Muscle of leg (tissue), 11 donors: ENCODE data around the gene B2M. TPM values are rescaled to one million over a fixed set of nuclear protein-coding genes. Genes with fewer than 3 reads are reported as not detected.
"Not testable (repeated sequence)": the region's sequence is repeated elsewhere in the genome, so short reads cannot be mapped to it uniquely, and the experiment has no call there.

Experiments
- DNase-seq: peaks from one replicate; pipeline ENCODE4 v3.0.0; 2013
- H3K27ac ChIP-seq: one replicate; pipeline ENCODE4 v1.5.1; 2013; ENCODE audit warnings: mild to moderate bottlenecking, low read length, control low read depth
- H3K27me3 ChIP-seq: one replicate; pipeline ENCODE4 v1.6.1; 2013; ENCODE audit warnings: low read length; ENCODE audit not compliant: control insufficient read depth, insufficient read depth
- H3K36me3 ChIP-seq: one replicate; pipeline ENCODE4 v1.6.1; 2013; ENCODE audit warnings: low read length; ENCODE audit not compliant: control insufficient read depth, insufficient read depth
- H3K4me1 ChIP-seq: one replicate; pipeline ENCODE4 v1.6.1; 2013; ENCODE audit warnings: low read length; ENCODE audit not compliant: control insufficient read depth, insufficient read depth
- H3K4me3 ChIP-seq: one replicate; pipeline ENCODE4 v1.5.1; 2013; ENCODE audit warnings: low read length, control low read depth
- H3K9me3 ChIP-seq: replicated peaks from 2 replicates; pipeline ENCODE4 v1.6.1; 2013; ENCODE audit warnings: low read depth, low read length; ENCODE audit not compliant: control insufficient read depth
- WGBS: methylation state at CpG from one replicate; pipeline ENCODE4 v1.1.5; 2013; ENCODE audit warnings: missing lambda C conversion rate; ENCODE audit not compliant: insufficient coverage; 5-methylcytosine and 5-hydroxymethylcytosine counted together
- polyA plus RNA-seq, 8 donors: library from polyadenylated mRNA; unstranded; fragments of 120-200 nt; gene quantifications; one replicate each; pipeline versions ENCODE4 v1.2.1 to v1.2.3, GENCODE V29; 2013; ENCODE audit warnings: inconsistent platforms in 1 of 8, low replicate concordance in 1 of 8; ENCODE audit not compliant: insufficient read length in 8 of 8, insufficient read depth in 1 of 8
- total RNA-seq: library from RNA; stranded (reverse); fragments of 120-200 nt; gene quantifications from one replicate; pipeline ENCODE4 v1.2.4, GENCODE V29; 2013

Gene B2M
- total and polyA plus RNA-seq, 9 donors: 469 to 834 (median 655) TPM

DNA sequence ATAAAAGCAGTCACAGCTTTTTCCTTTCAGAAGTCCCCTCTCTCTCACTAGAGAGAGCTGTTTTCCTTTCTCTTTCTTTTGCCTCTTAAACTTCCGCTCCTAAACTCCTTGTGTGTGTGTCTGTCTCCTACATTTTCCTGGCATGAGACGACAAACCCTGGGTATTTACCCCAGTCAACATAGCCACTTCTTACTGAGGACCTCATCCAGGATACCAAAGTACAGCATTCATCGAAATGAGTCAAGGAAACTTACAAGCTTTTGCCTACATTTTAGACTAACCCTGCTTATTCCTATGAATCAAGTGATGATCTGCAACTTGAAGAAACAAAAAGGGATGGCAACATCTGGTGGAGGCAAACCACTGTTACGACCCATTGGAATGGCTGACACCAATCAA is 16.9 kb upstream of the B2M start:
- Histone ChIP-seq H3K27ac (no peak overlapping the region), H3K4me1 (no peaks in the 10 kb centered on the region), H3K4me3 (no peak overlapping the region), H3K27me3 (no peaks in the 10 kb centered on the region), H3K9me3 (no peaks in the 10 kb centered on the region), H3K36me3 (no peaks in the 10 kb centered on the region)
- 84% methylated on average over 3 of the region's 4 CpGs for WGBS
- DNase-seq: no peak

DNA sequence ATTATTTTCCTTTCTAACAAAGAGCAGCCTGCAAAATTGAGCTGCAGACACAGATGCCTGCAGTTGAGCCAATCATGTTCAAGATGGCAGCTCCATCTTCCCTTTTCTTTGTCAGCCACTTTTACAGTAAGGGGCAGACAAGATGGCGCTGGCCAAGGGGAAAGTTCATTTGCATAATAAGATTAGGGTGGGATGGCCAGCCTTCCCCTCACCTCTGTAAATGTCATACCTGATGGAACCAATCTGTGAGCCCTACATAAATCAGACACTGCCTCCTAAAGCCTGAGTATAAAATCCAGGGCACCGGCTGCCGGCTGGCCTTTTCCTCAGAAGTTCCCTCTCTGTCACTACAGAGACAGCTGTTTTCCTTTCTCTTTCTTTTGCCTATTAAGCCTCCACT is 16.0 kb upstream of the B2M start:
- Histone ChIP-seq H3K4me3 (no peak overlapping the region), H3K27ac (no peak overlapping the region), H3K4me1 (no peaks in the 10 kb centered on the region), H3K27me3 (no peaks in the 10 kb centered on the region), H3K36me3 (no peaks in the 10 kb centered on the region), H3K9me3 (no peaks in the 10 kb centered on the region)
- DNase-seq: no peak
- no CpG with 5 or more reads among the region's 3 CpGs for WGBS

DNA sequence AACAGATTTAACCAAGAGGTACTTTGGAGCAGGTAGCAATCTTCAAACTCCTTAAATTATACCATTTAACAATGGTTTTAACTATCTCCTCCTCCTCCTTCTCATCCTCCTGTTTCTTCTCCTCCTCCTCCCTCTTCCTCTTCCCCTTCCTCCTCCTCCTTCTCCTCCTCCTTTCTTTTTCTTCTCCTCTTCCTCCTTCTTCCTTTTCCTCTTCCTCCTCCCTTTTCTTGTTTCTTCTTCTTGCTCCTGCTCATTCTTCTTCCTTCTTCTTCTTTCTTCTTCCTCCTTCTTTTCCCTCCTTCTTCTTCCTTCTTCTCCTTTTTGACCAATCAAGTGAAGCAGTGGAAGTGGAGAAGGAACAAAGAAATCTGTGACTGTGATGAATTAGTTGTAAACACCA is 14.3 kb upstream of the B2M start:
- no peak overlapping the region for H3K27ac ChIP-seq
- DNase-seq: no peak
- no peak overlapping the region for H3K4me3 ChIP-seq
- no peaks in the 10 kb centered on the region for H3K9me3 ChIP-seq
- H3K4me1 ChIP-seq: no peaks in the 10 kb centered on the region
- no peaks in the 10 kb centered on the region for H3K36me3 ChIP-seq
- no peaks in the 10 kb centered on the region for H3K27me3 ChIP-seq

DNA sequence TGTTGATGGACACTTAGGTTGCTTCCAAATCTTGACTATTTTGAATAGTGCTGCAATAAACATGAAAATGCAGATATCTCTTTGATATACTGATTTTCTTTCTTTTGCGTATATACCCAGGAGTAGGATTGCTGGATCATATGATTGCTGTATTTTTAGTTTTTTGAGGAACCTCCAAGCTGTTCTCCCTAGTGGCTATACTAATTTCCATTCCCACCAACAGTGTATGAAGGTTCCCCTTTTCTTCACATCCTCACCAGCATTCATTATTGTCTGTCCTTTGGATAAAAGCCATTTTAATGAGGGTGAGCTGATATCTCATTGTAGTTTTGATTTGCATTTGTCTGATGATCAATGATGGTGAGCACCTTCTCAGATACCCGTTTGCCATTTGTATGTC is 12.7 kb upstream of the B2M start:
- Histone ChIP-seq H3K4me3 (no peak overlapping the region), H3K27me3 (no peaks in the 10 kb centered on the region), H3K36me3 (no peaks in the 10 kb centered on the region), H3K27ac (no peak overlapping the region), H3K9me3 (no peaks in the 10 kb centered on the region), H3K4me1 (no peaks in the 10 kb centered on the region)
- no CpG with 5 or more reads among the region's 2 CpGs for WGBS
- DNase-seq: peak; percentile 42

DNA sequence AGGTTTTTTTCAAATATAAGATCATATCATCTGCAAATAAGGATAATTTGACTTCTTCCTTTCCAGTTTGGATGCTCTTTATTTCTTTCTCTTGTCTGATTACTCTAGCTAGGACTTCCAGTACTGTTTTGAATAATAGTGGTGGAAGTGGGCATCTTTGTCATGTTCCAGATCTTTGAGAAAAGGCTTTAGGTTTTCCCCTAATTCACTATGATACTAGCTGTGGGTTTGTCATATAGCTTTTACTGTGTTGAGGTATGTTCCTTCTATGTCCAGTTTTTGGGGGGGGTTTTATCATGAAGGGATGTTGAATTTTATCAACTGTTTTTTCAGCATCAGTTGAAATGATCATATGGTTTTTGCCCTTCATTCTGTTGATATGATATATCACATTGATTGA is 10.6 kb upstream of the B2M start:
- not testable (repeated sequence) for H3K4me1 ChIP-seq, H3K9me3 ChIP-seq, H3K36me3 ChIP-seq, H3K4me3 ChIP-seq, H3K27ac ChIP-seq, H3K27me3 ChIP-seq, DNase-seq

DNA sequence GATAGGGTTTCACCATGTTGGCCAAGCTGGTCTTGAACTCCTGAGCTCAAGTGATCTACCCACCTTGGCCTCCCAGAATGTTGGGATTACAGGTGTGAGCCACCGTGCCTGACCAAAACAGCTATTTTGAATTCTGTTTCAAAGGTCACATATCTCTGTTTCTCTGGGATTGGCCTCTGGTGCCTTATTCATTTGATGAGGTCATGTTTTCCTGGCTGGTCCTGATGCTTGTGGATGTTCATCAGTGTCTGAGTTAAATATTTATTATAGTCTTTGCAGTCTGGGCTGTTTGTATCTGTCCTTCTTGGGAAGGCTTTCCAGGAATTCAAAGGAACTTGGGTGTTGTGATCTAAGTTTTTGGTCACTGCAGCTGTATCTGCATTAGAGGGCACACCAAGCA is 5.3 kb upstream of the B2M start:
- Histone ChIP-seq H3K27ac (no peak overlapping the region), H3K9me3 (no peaks in the 10 kb centered on the region), H3K4me1 (peaks cover 3% of the 10 kb centered on the region), H3K4me3 (no peak overlapping the region), H3K27me3 (no peaks in the 10 kb centered on the region), H3K36me3 (no peaks in the 10 kb centered on the region)
- no peak for DNase-seq
- WGBS: 86% methylated on average over 1 of the region's 1 CpG

DNA sequence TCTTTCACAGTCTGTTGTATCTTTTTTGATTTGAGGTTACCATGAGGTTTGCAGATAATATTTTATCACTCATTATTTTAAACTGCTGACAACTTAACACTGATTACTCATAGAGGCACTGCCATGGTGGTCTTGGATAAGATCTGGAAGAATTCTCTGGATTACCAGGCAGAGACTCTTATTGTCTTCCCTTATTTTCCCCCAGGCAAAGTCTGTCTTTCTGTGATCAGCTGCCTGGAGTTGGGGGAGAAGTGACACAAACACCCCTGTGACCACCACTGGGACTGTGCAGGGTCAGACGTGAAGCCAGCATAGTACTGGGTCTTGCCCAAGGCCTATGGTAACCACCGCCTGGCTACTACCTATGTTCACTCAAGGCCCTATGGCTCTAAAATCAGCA is 4.9 kb upstream of the B2M start:
- Histone ChIP-seq H3K27ac (no peak overlapping the region), H3K27me3 (no peaks in the 10 kb centered on the region), H3K36me3 (no peaks in the 10 kb centered on the region), H3K9me3 (no peaks in the 10 kb centered on the region), H3K4me3 (no peak overlapping the region), H3K4me1 (peaks cover 3% of the 10 kb centered on the region)
- DNase-seq: no peak
- no CpG with 5 or more reads among the region's 2 CpGs for WGBS

DNA sequence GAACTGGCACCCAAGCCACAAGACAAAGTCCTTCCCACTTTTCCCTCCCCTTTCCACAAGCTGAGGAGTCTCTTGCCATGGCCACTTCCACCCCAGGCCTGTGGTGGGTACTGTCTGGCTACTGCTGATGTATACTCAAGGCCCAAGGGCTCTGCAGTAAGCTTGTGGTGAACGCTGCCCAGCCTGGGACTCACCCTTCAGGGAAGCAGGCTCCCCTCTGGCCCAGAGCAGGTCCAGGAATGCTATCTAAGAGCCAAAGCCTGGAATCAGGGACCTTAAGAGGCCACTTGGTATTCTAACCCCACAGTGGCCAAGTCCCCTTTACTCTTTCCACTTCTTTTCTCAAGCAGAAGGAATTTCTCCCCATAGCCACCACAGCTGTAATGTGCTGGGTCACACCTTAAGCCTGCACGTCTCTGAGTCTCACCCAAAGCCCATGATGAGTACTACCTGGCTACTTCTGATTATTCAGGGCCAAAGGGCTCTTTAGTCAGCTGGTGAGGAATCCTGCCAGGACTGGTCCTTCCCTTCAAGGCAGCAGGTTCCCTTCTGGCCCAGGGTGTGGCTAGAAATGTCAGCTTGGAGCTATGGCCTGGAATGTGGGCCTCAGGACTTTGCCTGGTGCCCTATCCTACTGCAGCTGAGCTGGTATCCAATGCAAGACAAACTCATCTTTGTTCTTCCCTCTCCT is 4.2 kb upstream of the B2M start:
- H3K27ac ChIP-seq: no peak overlapping the region
- DNase-seq: no peak
- WGBS: 83% methylated on average over 2 of the region's 2 CpGs
- H3K4me3 ChIP-seq: no peak overlapping the region
- peaks cover 3% of the 10 kb centered on the region for H3K4me1 ChIP-seq
- no peaks in the 10 kb centered on the region for H3K9me3 ChIP-seq
- H3K27me3 ChIP-seq: no peaks in the 10 kb centered on the region
- no peaks in the 10 kb centered on the region for H3K36me3 ChIP-seq

DNA sequence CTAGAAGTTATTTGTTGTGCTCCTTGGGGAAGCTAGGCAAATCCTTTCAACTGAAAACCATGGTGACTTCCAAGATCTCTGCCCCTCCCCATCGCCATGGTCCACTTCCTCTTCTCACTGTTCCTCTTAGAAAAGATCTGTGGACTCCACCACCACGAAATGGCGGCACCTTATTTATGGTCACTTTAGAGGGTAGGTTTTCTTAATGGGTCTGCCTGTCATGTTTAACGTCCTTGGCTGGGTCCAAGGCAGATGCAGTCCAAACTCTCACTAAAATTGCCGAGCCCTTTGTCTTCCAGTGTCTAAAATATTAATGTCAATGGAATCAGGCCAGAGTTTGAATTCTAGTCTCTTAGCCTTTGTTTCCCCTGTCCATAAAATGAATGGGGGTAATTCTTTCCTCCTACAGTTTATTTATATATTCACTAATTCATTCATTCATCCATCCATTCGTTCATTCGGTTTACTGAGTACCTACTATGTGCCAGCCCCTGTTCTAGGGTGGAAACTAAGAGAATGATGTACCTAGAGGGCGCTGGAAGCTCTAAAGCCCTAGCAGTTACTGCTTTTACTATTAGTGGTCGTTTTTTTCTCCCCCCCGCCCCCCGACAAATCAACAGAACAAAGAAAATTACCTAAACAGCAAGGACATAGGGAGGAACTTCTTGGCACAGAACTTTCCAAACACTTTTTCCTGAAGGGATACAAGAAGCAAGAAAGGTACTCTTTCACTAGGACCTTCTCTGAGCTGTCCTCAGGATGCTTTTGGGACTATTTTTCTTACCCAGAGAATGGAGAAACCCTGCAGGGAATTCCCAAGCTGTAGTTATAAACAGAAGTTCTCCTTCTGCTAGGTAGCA is 851 bp upstream of the B2M start:
- Histone ChIP-seq H3K36me3 (peaks cover 10% of the 10 kb centered on the region), H3K4me3 (peak overlapping the region; percentile 89), H3K27ac (peak overlapping the region; percentile 99), H3K27me3 (no peaks in the 10 kb centered on the region), H3K9me3 (no peaks in the 10 kb centered on the region), H3K4me1 (peaks cover 13% of the 10 kb centered on the region)
- no CpG with 5 or more reads among the region's 11 CpGs for WGBS
- peak; percentile 70 for DNase-seq

DNA sequence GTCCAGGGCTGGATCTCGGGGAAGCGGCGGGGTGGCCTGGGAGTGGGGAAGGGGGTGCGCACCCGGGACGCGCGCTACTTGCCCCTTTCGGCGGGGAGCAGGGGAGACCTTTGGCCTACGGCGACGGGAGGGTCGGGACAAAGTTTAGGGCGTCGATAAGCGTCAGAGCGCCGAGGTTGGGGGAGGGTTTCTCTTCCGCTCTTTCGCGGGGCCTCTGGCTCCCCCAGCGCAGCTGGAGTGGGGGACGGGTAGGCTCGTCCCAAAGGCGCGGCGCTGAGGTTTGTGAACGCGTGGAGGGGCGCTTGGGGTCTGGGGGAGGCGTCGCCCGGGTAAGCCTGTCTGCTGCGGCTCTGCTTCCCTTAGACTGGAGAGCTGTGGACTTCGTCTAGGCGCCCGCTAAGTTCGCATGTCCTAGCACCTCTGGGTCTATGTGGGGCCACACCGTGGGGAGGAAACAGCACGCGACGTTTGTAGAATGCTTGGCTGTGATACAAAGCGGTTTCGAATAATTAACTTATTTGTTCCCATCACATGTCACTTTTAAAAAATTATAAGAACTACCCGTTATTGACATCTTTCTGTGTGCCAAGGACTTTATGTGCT is 527 bp downstream of the B2M start:
- H3K9me3 ChIP-seq: no peaks in the 10 kb centered on the region
- peak; percentile 81 for DNase-seq
- WGBS: under 1% methylated on average over 29 of the region's 46 CpGs
- peak overlapping the region; percentile 89 for H3K4me3 ChIP-seq
- peak overlapping the region; percentile 99 for H3K27ac ChIP-seq
- peaks cover 24% of the 10 kb centered on the region for H3K36me3 ChIP-seq
- H3K4me1 ChIP-seq: peaks cover 13% of the 10 kb centered on the region
- H3K27me3 ChIP-seq: no peaks in the 10 kb centered on the region
